IPS DF 4.7 (cell line): ENCODE measurements around the gene TCEANC2.
A peak's percentile ranks its signal among the peaks of the same experiment; 100 is the strongest.
"Not testable (repeated sequence)": the region's sequence is repeated elsewhere in the genome, so short reads cannot be mapped to it uniquely, and the experiment has no call there.

Experiments used
- DNase-seq: peaks from one replicate; pipeline ENCODE4 v3.0.0-alpha.2; 2013; ENCODE audit warnings: low spot score; ENCODE audit errors: extremely low read depth

The TCEANC2 gene

GRCh38 chr1:54027848-54028247 lies 25.6 kb upstream of the TCEANC2 start:
- no peak for DNase-seq

GRCh38 chr1:54028306-54029251 lies 24.8 kb upstream of the TCEANC2 start:
- no peak for DNase-seq

- DNase-seq = no peak
Observed at GRCh38 chr1:54037476-54037875, 15.9 kb upstream of the TCEANC2 start.

GRCh38 chr1:54041806-54042205 lies 11.6 kb upstream of the TCEANC2 start:
- no peak for DNase-seq

GRCh38 chr1:54045496-54045895 lies 7.9 kb upstream of the TCEANC2 start:
- no peak for DNase-seq

GRCh38 chr1:54046671-54047383 lies 6.6 kb upstream of the TCEANC2 start:
- no peak for DNase-seq

GRCh38 chr1:54047384-54048305 lies 5.8 kb upstream of the TCEANC2 start:
- no peak for DNase-seq

- DNase-seq = not testable (repeated sequence)
Observed at GRCh38 chr1:54050435-54050834, 3.0 kb upstream of the TCEANC2 start.

- no peak for DNase-seq
Observed at GRCh38 chr1:54051933-54052430, 1.4 kb upstream of the TCEANC2 start.

GRCh38 chr1:54052431-54052933 lies 926 bp upstream of the TCEANC2 start:
- DNase-seq = no peak

- no peak for DNase-seq
Observed at GRCh38 chr1:54053745-54054437, 483 bp downstream of the TCEANC2 start.

GRCh38 chr1:54054438-54054749 lies 986 bp downstream of the TCEANC2 start:
- no peak for DNase-seq

- DNase-seq = no peak
Observed at GRCh38 chr1:54064299-54064698, 10.9 kb downstream of the TCEANC2 start.

GRCh38 chr1:54069791-54070170 lies 16.4 kb downstream of the TCEANC2 start:
- DNase-seq = no peak

GRCh38 chr1:54070171-54070837 lies 16.9 kb downstream of the TCEANC2 start:
- DNase-seq = no peak

GRCh38 chr1:54077359-54077758 lies 24.0 kb downstream of the TCEANC2 start:
- DNase-seq = no peak

GRCh38 chr1:54080598-54081049 lies 27.2 kb downstream of the TCEANC2 start:
- no peak for DNase-seq

- peak; percentile 96 for DNase-seq
Observed at GRCh38 chr1:54081306-54082270, 28.2 kb downstream of the TCEANC2 start.

GRCh38 chr1:54084794-54085193 lies 31.4 kb downstream of the TCEANC2 start:
- no peak for DNase-seq
